Astrocyte (in vitro differentiated cells and primary cell): ENCODE measurements around the gene TSSK3. TPM values are rescaled to one million over a fixed set of nuclear protein-coding genes. Genes with fewer than 3 reads are reported as not detected.
A peak's percentile ranks its signal among the peaks of the same experiment; 100 is the strongest.

Experiments
- DNase-seq: peaks from one replicate; pipeline ENCODE4 v3.0.0-alpha.2; 2010; ENCODE audit warnings: low read depth
- FAIRE-seq: peaks from 2 replicates; lab custom pipeline; 2011; peaks lifted over from hg19 to GRCh38; lab: Jason Lieb, UNC
- H2AFZ ChIP-seq: 2 replicates; pipeline ENCODE4 v1.6.0; 2012; ENCODE audit warnings: low read depth, low read length, inconsistent platforms
- H3K27ac ChIP-seq: 2 replicates; pipeline ENCODE4 v1.5.1; 2011; ENCODE audit warnings: low read depth, low read length, inconsistent platforms
- H3K27me3 ChIP-seq: 2 replicates; pipeline ENCODE4 v1.6.0; 2011; ENCODE audit warnings: low read length, inconsistent platforms; ENCODE audit not compliant: insufficient read depth
- H3K36me3 ChIP-seq: 2 replicates; pipeline ENCODE4 v1.5.1; 2011; ENCODE audit warnings: low read length, inconsistent platforms; ENCODE audit not compliant: insufficient read depth
- H3K4me1 ChIP-seq: 2 replicates; pipeline ENCODE4 v1.5.1; 2011; ENCODE audit warnings: low read length, inconsistent platforms; ENCODE audit not compliant: insufficient read depth
- H3K4me2 ChIP-seq: 2 replicates; pipeline ENCODE4 v1.6.0; 2012; ENCODE audit warnings: low read length, inconsistent platforms
- H3K4me3 ChIP-seq: 2 replicates; pipeline ENCODE4 v1.5.1; 2011; ENCODE audit warnings: low read depth, mild to moderate bottlenecking, low read length, inconsistent platforms; ENCODE audit not compliant: insufficient read depth
- H3K79me2 ChIP-seq: 2 replicates; pipeline ENCODE4 v1.6.0; 2012; ENCODE audit warnings: mild to moderate bottlenecking, low read length, inconsistent platforms; ENCODE audit not compliant: insufficient read depth
- H3K9ac ChIP-seq: 2 replicates; pipeline ENCODE4 v1.6.0; 2012; ENCODE audit warnings: mild to moderate bottlenecking, low read length, inconsistent platforms
- H3K9me3 ChIP-seq: 2 replicates; pipeline ENCODE4 v1.5.1; 2012; ENCODE audit warnings: low read depth, mild to moderate bottlenecking, low read length, inconsistent platforms; ENCODE audit not compliant: insufficient read depth
- H4K20me1 ChIP-seq: 2 replicates; pipeline ENCODE4 v1.6.0; 2012; ENCODE audit warnings: low read length, inconsistent platforms; ENCODE audit not compliant: insufficient read depth
- H3K27ac Mint-ChIP-seq: one replicate; pipeline ENCODE4 v1.8.0; 2021; ENCODE audit warnings: mild to moderate bottlenecking, mixed read lengths; ENCODE audit not compliant: unreplicated experiment
- H3K27me3 Mint-ChIP-seq: one replicate; pipeline ENCODE4 v1.8.0; 2021; ENCODE audit warnings: low read depth, mixed read lengths; ENCODE audit not compliant: unreplicated experiment
- H3K36me3 Mint-ChIP-seq: one replicate; pipeline ENCODE4 v1.8.0; 2021; ENCODE audit warnings: low read depth, mixed read lengths; ENCODE audit not compliant: unreplicated experiment
- H3K4me1 Mint-ChIP-seq: one replicate; pipeline ENCODE4 v1.8.0; 2021; ENCODE audit warnings: low read depth, mixed read lengths; ENCODE audit not compliant: unreplicated experiment
- H3K4me3 Mint-ChIP-seq: one replicate; pipeline ENCODE4 v1.8.0; 2021; ENCODE audit warnings: mild to moderate bottlenecking, moderate library complexity, mixed read lengths; ENCODE audit not compliant: unreplicated experiment
- H3K9me3 Mint-ChIP-seq: one replicate; pipeline ENCODE4 v1.8.0; 2021; ENCODE audit warnings: mild to moderate bottlenecking, mixed read lengths; ENCODE audit not compliant: unreplicated experiment
- CTCF ChIP-seq: IDR thresholded peaks from 2 replicates; pipeline ENCODE4 v1.5.1; 2011; ENCODE audit warnings: low read depth, mild to moderate bottlenecking, inconsistent platforms, low read length, moderate library complexity; ENCODE audit not compliant: insufficient read depth
- EZH2 ChIP-seq: IDR thresholded peaks from 2 replicates; pipeline ENCODE4 v1.6.1; 2012; ENCODE audit warnings: mild to moderate bottlenecking, low read length, inconsistent platforms; ENCODE audit not compliant: insufficient read depth
- total RNA-seq: library from RNA; stranded (reverse); gene quantifications from 2 replicates; pipeline ENCODE4 v1.2.1, GENCODE V29; 2021

The TSSK3 gene
- total RNA-seq, 1 donor from 2014 or later = 0.32 TPM

GRCh38 chr1:32335790-32336590 is 26.3 kb upstream of the TSSK3 start, which contains the start of gene MARCKSL1:
Gene MARCKSL1 (minus strand): TSS chr1:32336233. CDS start chr1:32336033, 200 bp downstream.
- H3K4me1 ChIP-seq = peaks cover 50% of the 10 kb centered on the region
- DNase-seq (peak; percentile 36), FAIRE-seq (no peak)
- no peaks in the 10 kb centered on the region for H3K27me3 ChIP-seq
- H3K79me2 ChIP-seq = peaks cover 36% of the 10 kb centered on the region
- peaks cover 41% of the 10 kb centered on the region for H3K4me1 Mint-ChIP-seq
- peak within 1 kb of the TSS; percentile 90 for H3K4me3 ChIP-seq
- H4K20me1 ChIP-seq = peaks cover 50% of the 10 kb centered on the region
- H3K36me3 ChIP-seq = peaks cover 22% of the 10 kb centered on the region
- no peaks in the 10 kb centered on the region for H3K9me3 Mint-ChIP-seq
- H3K36me3 Mint-ChIP-seq = peaks cover 23% of the 10 kb centered on the region
- H2AFZ ChIP-seq = peak within 1 kb of the TSS; percentile 29
- H3K27me3 Mint-ChIP-seq = no peaks in the 10 kb centered on the region
- H3K27ac Mint-ChIP-seq = peak within 1 kb of the TSS; percentile 73
- TF ChIP-seq CTCF (no peak), EZH2 (no peak)
- H3K4me3 Mint-ChIP-seq = peak within 1 kb of the TSS; percentile 95
- H3K9me3 ChIP-seq = no peaks in the 10 kb centered on the region
- peak within 1 kb of the TSS; percentile 90 for H3K9ac ChIP-seq
- H3K4me2 ChIP-seq = peak within 1 kb of the TSS; percentile 87
- H3K27ac ChIP-seq = peak within 1 kb of the TSS; percentile 69

- Histone ChIP-seq H3K36me3 (peaks cover 21% of the 10 kb centered on the region), H3K4me2 (peak overlapping the region; percentile 87), H3K9me3 (no peaks in the 10 kb centered on the region), H3K4me3 (no peak overlapping the region), H4K20me1 (peaks cover 44% of the 10 kb centered on the region), H2AFZ (peak overlapping the region; percentile 29), H3K9ac (no peak overlapping the region), H3K79me2 (peaks cover 36% of the 10 kb centered on the region), H3K4me1 (peaks cover 50% of the 10 kb centered on the region), H3K27me3 (no peaks in the 10 kb centered on the region), H3K27ac (no peak overlapping the region)
- Mint-ChIP-seq H3K4me1 (peaks cover 41% of the 10 kb centered on the region), H3K27me3 (no peaks in the 10 kb centered on the region), H3K36me3 (peaks cover 19% of the 10 kb centered on the region), H3K4me3 (peak overlapping the region; percentile 82), H3K27ac (no peak overlapping the region), H3K9me3 (no peaks in the 10 kb centered on the region)
- TF ChIP-seq CTCF = no peak
- TF ChIP-seq EZH2 = no peak
- FAIRE-seq (no peak), DNase-seq (no peak)
Measured at GRCh38 chr1:32336591-32336932, 25.8 kb upstream of the TSSK3 start.
